Mononuclear cell (primary cell): ENCODE results near the gene R3HDML. TPM values are rescaled to one million over a fixed set of nuclear protein-coding genes. Genes with fewer than 3 reads are reported as not detected.

ENCODE experiments used
- H3K27me3 ChIP-seq: 2 replicates; pipeline ENCODE4 v1.6.0; 2011; ENCODE audit warnings: low read length, control low read depth; ENCODE audit not compliant: insufficient read depth
- H3K4me1 ChIP-seq: 2 replicates; pipeline ENCODE4 v1.5.1; 2011; ENCODE audit warnings: mild to moderate bottlenecking, low read length, control low read depth; ENCODE audit not compliant: insufficient read depth
- H3K4me3 ChIP-seq: 2 replicates; pipeline ENCODE4 v1.5.1; 2011; ENCODE audit warnings: mild to moderate bottlenecking, low read length, moderate library complexity
- H3K9me3 ChIP-seq: 2 replicates; pipeline ENCODE4 v1.5.1; 2011; ENCODE audit warnings: low read depth, mild to moderate bottlenecking, control low read depth, low read length
- total RNA-seq: library from RNA; depleted of rRNA; stranded (reverse); fragments of >200 nt; gene quantifications from one replicate; pipeline ENCODE4 v1.2.3, GENCODE V29; 2012

The R3HDML gene
- total RNA-seq, 1 donor, result not detected

DNA sequence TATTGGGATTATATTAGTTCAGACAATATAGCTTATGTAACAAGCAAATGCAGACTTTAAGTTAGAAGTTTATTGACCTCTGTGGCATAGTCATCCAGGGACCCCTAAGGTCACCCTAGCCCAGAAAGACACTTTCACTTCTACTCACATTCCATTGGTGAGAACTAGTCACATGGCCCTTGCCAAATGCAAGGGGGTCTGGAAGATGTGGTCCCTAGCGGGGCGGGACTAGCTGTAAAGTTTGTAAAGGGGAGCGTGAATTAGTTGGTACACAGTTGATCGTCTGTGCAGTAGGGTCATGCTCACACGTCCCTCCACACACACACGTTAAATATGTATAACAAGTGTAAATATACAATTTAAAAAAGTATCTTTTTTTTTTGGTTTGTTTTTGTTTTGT, 27.9 kb downstream of the R3HDML start:
- no peak overlapping the region for H3K4me3 ChIP-seq
- no peaks in the 10 kb centered on the region for H3K4me1 ChIP-seq
- no peaks in the 10 kb centered on the region for H3K27me3 ChIP-seq
- no peaks in the 10 kb centered on the region for H3K9me3 ChIP-seq

- H3K4me3 ChIP-seq, result no peak overlapping the region
- H3K4me1 ChIP-seq, result no peaks in the 10 kb centered on the region
- no peaks in the 10 kb centered on the region for H3K9me3 ChIP-seq
- no peaks in the 10 kb centered on the region for H3K27me3 ChIP-seq
These were observed 30.9 kb downstream of the R3HDML start for GRCh38 chr20:44367746-44368145.

DNA sequence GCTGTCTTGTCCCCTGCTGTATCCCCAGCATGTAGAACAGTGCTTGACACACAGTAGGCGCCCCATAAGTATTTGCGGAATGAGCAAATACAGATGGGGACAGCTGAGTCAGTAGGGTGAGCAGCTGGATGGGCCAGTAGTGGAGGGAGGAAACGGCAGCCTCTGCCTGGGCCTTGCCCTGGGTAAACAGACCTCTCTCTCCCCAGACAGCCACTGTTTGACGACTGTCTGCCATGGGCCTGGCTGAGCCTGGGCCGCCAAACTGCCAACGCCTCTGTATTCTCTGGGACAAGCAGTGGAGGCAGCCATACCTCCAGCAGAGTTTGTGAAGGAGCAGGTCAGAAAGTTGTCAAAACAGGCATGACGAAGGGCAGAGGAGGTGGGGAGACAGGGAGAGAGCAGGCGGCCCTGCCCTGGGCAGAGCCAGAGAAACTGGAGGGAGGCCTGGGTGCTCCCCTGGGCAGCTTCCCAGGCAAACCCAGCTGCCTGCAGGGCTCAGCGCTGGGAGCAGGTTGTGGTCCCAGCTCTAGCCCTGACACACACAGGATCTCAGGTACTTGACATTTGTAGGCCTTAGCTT, 33.9 kb downstream of the R3HDML start:
- Histone ChIP-seq H3K27me3 (no peaks in the 10 kb centered on the region), H3K4me3 (no peak overlapping the region), H3K9me3 (no peaks in the 10 kb centered on the region), H3K4me1 (no peaks in the 10 kb centered on the region)

DNA sequence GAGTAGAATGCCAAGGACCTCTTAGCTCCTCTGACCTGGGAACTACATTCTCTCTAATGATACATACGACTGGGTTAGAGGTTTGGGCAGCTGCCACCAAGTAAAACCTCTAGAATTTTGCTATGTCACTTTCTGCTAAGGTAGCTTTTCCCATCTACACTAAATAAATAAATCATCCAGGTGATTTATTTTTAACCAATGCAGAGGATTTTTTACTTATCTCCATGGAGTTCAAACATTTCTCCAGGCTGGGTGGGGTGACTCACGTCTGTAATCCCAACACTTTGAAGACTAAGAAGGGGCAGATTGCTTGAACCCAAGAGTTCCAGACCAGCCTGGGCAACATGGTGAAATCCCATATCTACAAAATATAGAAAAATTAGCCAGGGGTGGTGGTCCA, 45.8 kb downstream of the R3HDML start:
- H3K27me3 ChIP-seq, result no peaks in the 10 kb centered on the region
- H3K4me1 ChIP-seq, result no peaks in the 10 kb centered on the region
- no peaks in the 10 kb centered on the region for H3K9me3 ChIP-seq
- H3K4me3 ChIP-seq, result no peak overlapping the region

GRCh38 chr20:44384423-44385027, 47.7 kb downstream of the R3HDML start:
- Histone ChIP-seq H3K4me3 (no peak overlapping the region), H3K9me3 (no peaks in the 10 kb centered on the region), H3K27me3 (no peaks in the 10 kb centered on the region), H3K4me1 (peaks cover 7% of the 10 kb centered on the region)

GRCh38 chr20:44388466-44389023, 51.7 kb downstream of the R3HDML start:
- no peaks in the 10 kb centered on the region for H3K27me3 ChIP-seq
- no peak overlapping the region for H3K4me3 ChIP-seq
- H3K9me3 ChIP-seq, result no peaks in the 10 kb centered on the region
- peaks cover 7% of the 10 kb centered on the region for H3K4me1 ChIP-seq

- H3K9me3 ChIP-seq, result no peaks in the 10 kb centered on the region
- H3K4me1 ChIP-seq, result peaks cover 7% of the 10 kb centered on the region
- no peak overlapping the region for H3K4me3 ChIP-seq
- H3K27me3 ChIP-seq, result no peaks in the 10 kb centered on the region
These were observed 53.0 kb downstream of the R3HDML start for GRCh38 chr20:44389871-44390270.

DNA sequence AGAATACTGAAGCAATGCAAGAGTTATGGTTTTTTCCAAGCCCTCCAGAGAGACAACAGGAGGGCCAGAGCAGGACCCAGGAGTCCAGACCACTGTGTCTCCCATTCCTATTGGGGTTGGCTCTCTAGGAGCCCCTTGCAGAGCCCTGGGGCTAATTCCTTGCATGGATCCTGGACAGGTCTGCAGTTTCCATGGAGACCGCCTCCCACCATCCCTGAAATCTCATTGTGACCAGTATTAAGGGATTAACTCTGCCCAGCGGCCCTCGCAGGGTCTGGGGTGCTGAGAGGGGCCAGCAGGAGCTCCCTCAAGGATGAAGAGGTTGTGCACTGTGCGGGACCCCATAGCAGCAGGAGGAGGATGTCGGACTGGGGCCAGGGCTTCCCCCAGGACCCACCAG, 53.4 kb downstream of the R3HDML start:
- Histone ChIP-seq H3K27me3 (no peaks in the 10 kb centered on the region), H3K9me3 (no peaks in the 10 kb centered on the region), H3K4me1 (peaks cover 7% of the 10 kb centered on the region), H3K4me3 (no peak overlapping the region)

- peaks cover 7% of the 10 kb centered on the region for H3K4me1 ChIP-seq
- no peaks in the 10 kb centered on the region for H3K9me3 ChIP-seq
- H3K27me3 ChIP-seq, result no peaks in the 10 kb centered on the region
- no peak overlapping the region for H3K4me3 ChIP-seq
These were observed 55.4 kb downstream of the R3HDML start for GRCh38 chr20:44392088-44392775.

DNA sequence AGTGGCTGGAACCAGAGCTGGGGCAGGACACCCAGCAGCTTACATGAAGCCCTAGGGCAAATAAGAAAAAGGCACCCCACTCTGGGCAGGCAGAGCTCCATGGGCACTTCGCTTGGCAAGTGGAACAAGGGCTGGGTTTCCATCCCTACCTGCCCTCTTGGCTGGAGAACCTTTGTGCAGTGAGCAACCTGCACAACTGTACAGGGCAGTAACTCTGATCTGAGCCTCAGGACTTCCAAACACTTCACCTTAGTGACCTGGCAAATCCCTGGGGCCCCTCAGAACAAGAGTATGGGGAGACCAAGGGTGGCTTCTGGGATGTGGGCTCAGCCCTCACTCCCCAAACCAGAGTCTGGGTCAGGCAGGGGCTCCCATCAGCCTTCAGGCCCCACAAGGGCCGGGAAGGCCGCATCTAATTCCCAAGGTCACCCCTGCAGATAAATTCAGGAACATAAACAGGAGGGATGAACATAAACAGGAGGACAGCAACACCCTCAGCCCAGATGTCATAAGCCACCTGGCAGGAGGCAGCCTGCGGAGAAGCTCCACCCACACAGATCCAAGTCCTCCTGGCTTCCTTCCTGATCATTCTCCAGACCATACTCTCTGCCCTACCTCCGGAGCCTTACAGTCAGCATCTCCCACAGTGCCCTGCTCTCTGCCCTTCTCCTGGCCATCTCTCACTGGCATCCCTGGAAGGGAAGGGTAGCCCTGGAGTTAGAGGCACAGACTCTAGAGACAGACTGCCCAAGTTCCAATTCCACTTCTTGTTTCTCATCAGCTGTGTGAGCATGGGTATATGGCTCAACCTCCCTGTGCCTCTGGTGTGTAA, 56.1 kb downstream of the R3HDML start:
- Histone ChIP-seq H3K9me3 (no peaks in the 10 kb centered on the region), H3K4me3 (no peak overlapping the region), H3K27me3 (no peaks in the 10 kb centered on the region), H3K4me1 (peaks cover 7% of the 10 kb centered on the region)

- no peaks in the 10 kb centered on the region for H3K9me3 ChIP-seq
- no peaks in the 10 kb centered on the region for H3K27me3 ChIP-seq
- H3K4me1 ChIP-seq, result peaks cover 1% of the 10 kb centered on the region
- H3K4me3 ChIP-seq, result no peak overlapping the region
These were observed 57.0 kb downstream of the R3HDML start for GRCh38 chr20:44393608-44394451.

- no peak overlapping the region for H3K4me3 ChIP-seq
- no peaks in the 10 kb centered on the region for H3K9me3 ChIP-seq
These were observed 57.5 kb downstream of the R3HDML start for GRCh38 chr20:44394452-44394701.

GRCh38 chr20:44394702-44395460, 58.0 kb downstream of the R3HDML start:
- Histone ChIP-seq H3K9me3 (no peaks in the 10 kb centered on the region), H3K4me1 (no peaks in the 10 kb centered on the region), H3K27me3 (no peaks in the 10 kb centered on the region), H3K4me3 (no peak overlapping the region)

More at GRCh38 chr20:44394452-44394701, 57.5 kb downstream of the R3HDML start:
- Histone ChIP-seq H3K4me1 (no peaks in the 10 kb centered on the region), H3K27me3 (no peaks in the 10 kb centered on the region)
